ENCODE results near the gene C15orf61. TPM values are rescaled to one million over a fixed set of nuclear protein-coding genes. Genes with fewer than 3 reads are reported as not detected.

Gene C15orf61
- 4.9 TPM for polyA plus RNA-seq
- long read RNA-seq, donor 1, full-length matches to known transcripts, result 10 of 10 reads
- long read RNA-seq, donor 1, partial matches to known transcripts, result 0 of 10 reads
- long read RNA-seq, donor 1, other reads (novel, unspliced or antisense), result 0 of 10 reads
- long read RNA-seq, donor 2, full-length matches to known transcripts, result 22 of 22 reads
- long read RNA-seq, donor 2, partial matches to known transcripts, result 0 of 22 reads
- long read RNA-seq, donor 2, other reads (novel, unspliced or antisense), result 0 of 22 reads
- long read RNA-seq, donor 3, result 0 reads
- long read RNA-seq, donor 4, full-length matches to known transcripts, result 3 of 3 reads
- long read RNA-seq, donor 4, partial matches to known transcripts, result 0 of 3 reads
- long read RNA-seq, donor 4, other reads (novel, unspliced or antisense), result 0 of 3 reads
- long read RNA-seq, donor 5, full-length matches to known transcripts, result 11 of 11 reads
- long read RNA-seq, donor 5, partial matches to known transcripts, result 0 of 11 reads
- long read RNA-seq, donor 5, other reads (novel, unspliced or antisense), result 0 of 11 reads
- long read RNA-seq, donor 6, full-length matches to known transcripts, result 19 of 19 reads
- long read RNA-seq, donor 6, partial matches to known transcripts, result 0 of 19 reads
- long read RNA-seq, donor 6, other reads (novel, unspliced or antisense), result 0 of 19 reads
- long read RNA-seq, donor 7, full-length matches to known transcripts, result 8 of 8 reads
- long read RNA-seq, donor 7, partial matches to known transcripts, result 0 of 8 reads
- long read RNA-seq, donor 7, other reads (novel, unspliced or antisense), result 0 of 8 reads
- long read RNA-seq, donor 8, full-length matches to known transcripts, result 26 of 26 reads
- long read RNA-seq, donor 8, partial matches to known transcripts, result 0 of 26 reads
- long read RNA-seq, donor 8, other reads (novel, unspliced or antisense), result 0 of 26 reads
- long read RNA-seq, donor 9, full-length matches to known transcripts, result 14 of 14 reads
- long read RNA-seq, donor 9, partial matches to known transcripts, result 0 of 14 reads
- long read RNA-seq, donor 9, other reads (novel, unspliced or antisense), result 0 of 14 reads
- long read RNA-seq, donor 10, full-length matches to known transcripts, result 24 of 24 reads
- long read RNA-seq, donor 10, partial matches to known transcripts, result 0 of 24 reads
- long read RNA-seq, donor 10, other reads (novel, unspliced or antisense), result 0 of 24 reads
- long read RNA-seq, donor 11, full-length matches to known transcripts, result 22 of 22 reads
- long read RNA-seq, donor 11, partial matches to known transcripts, result 0 of 22 reads
- long read RNA-seq, donor 11, other reads (novel, unspliced or antisense), result 0 of 22 reads

DNA sequence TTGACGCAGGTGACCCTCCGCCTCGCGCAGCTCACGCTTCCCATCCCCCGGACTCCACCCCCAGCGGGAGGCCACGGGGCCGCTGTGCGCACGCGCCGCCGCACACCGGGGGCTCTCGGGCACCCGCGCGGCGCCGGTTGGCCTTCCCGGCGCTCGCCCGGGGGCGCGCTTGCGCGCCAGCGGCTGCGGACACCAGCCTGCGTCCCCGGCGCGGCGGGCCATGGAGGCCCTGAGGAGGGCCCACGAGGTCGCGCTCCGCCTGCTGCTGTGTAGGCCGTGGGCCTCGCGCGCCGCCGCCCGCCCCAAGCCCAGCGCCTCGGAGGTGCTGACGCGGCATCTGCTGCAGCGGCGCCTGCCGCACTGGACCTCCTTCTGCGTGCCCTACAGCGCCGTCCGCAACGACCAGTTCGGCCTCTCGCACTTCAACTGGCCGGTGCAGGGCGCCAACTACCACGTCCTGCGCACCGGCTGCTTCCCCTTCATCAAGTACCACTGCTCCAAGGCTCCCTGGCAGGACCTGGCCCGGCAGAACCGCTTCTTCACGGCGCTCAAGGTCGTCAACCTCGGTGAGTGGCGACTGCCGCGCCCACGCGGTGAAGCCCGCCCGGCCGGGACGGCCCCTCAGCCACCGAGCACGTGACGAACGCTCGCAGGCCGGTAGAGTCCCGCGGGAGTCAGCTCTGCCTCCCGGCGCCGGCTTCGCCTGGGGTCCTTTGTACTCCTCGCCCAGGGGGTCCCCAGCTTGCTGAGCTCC, at the start of gene C15orf61:
Gene C15orf61, plus strand, starts transcription at position 103 of the 754 bp plus-strand sequence. Its CDS starts 118 bp downstream, at position 221.
- no peaks in the 10 kb centered on the region for H3K36me3 ChIP-seq (ENCODE audit: control insufficient read depth, insufficient read depth, low read length)
- peak; percentile 92 to 96 for DNase-seq
- H3K27me3 ChIP-seq (ENCODE audit: control insufficient read depth, insufficient read depth, low read length), result no peaks in the 10 kb centered on the region
- H3K4me3 ChIP-seq (ENCODE audit: low read length), result peak within 1 kb of the TSS; percentile 93
- peaks cover 3% of the 10 kb centered on the region for H3K4me1 ChIP-seq (ENCODE audit: control insufficient read depth, insufficient read depth, low read length)
- WGBS (ENCODE audit: insufficient coverage, low lambda C conversion rate), result no CpG with 5 or more reads among the region's 94 CpGs
- peak within 1 kb of the TSS; percentile 98 for H3K27ac ChIP-seq (ENCODE audit: low read length)
- no peaks in the 10 kb centered on the region for H3K9me3 ChIP-seq (ENCODE audit: control insufficient read depth, low read depth, low read length)

DNA sequence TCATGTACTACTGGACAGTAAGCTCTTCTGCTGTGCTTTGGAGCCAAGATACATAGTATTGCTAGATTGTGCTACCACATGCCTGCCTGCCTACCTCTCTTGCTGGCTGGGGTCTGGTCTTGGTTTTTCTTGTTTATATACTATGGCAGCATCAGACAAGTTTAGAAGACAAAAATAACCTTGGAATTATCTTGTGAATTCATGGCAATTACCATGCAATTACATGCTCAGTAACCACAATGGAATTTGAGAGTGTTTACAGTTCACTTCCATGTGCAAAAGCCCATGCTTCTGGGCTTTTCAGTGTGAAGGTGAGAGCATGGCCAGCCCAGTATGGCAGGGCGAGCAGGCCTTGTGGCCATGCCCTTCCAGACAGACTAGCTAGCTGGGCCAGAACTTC, 48.0 kb upstream of the C15orf61 start:
- no CpG with 5 or more reads among the region's 1 CpG for WGBS (ENCODE audit: insufficient coverage, low lambda C conversion rate)
- H3K27me3 ChIP-seq (ENCODE audit: control insufficient read depth, insufficient read depth, low read length), result no peaks in the 10 kb centered on the region
- H3K4me1 ChIP-seq (ENCODE audit: control insufficient read depth, insufficient read depth, low read length), result no peaks in the 10 kb centered on the region
- H3K27ac ChIP-seq (ENCODE audit: low read length), result no peak overlapping the region
- no peaks in the 10 kb centered on the region for H3K9me3 ChIP-seq (ENCODE audit: control insufficient read depth, low read depth, low read length)
- H3K36me3 ChIP-seq (ENCODE audit: control insufficient read depth, insufficient read depth, low read length), result no peaks in the 10 kb centered on the region
- DNase-seq, result no peak
- no peak overlapping the region for H3K4me3 ChIP-seq (ENCODE audit: low read length)

DNA sequence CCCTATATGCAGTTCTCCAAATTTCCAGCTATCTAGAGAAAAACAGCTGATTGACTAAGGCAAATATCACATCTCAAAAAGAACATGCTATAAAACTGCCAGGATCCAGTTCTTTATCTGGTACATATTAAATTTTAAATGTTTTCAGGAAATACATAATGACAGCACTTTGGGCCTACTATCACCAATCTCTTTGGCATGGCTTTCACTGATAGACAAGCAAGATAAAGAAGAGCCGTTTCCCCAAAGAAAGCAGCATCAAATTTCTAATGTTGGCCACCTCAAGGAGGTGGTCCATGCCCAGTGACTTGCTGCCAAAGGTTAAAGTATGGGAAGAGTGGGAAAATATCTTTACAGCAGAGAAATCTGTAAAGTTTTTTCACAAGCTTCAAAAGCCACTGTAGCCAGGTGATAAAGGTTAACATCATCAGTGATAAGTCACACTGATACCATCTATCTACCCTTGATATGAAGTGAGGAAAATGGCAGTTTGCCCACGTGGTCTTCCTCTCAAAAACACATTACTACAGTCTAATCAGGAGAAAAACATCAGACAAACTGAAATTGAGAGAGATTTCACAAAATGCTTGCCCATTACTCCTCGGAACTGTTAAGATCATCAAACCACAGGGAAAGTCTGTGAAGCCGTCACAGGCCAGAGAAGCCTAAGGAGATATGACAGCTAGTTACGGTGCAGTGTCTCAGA, 46.4 kb upstream of the C15orf61 start:
- no peak for DNase-seq
- no peak overlapping the region for H3K27ac ChIP-seq (ENCODE audit: low read length)
- H3K4me3 ChIP-seq (ENCODE audit: low read length), result no peak overlapping the region
- H3K4me1 ChIP-seq (ENCODE audit: control insufficient read depth, insufficient read depth, low read length), result no peaks in the 10 kb centered on the region
- H3K27me3 ChIP-seq (ENCODE audit: control insufficient read depth, insufficient read depth, low read length), result no peaks in the 10 kb centered on the region
- WGBS (ENCODE audit: insufficient coverage, low lambda C conversion rate), result 83% methylated on average over 1 of the region's 5 CpGs
- no peaks in the 10 kb centered on the region for H3K9me3 ChIP-seq (ENCODE audit: control insufficient read depth, low read depth, low read length)
- H3K36me3 ChIP-seq (ENCODE audit: control insufficient read depth, insufficient read depth, low read length), result no peaks in the 10 kb centered on the region

DNA sequence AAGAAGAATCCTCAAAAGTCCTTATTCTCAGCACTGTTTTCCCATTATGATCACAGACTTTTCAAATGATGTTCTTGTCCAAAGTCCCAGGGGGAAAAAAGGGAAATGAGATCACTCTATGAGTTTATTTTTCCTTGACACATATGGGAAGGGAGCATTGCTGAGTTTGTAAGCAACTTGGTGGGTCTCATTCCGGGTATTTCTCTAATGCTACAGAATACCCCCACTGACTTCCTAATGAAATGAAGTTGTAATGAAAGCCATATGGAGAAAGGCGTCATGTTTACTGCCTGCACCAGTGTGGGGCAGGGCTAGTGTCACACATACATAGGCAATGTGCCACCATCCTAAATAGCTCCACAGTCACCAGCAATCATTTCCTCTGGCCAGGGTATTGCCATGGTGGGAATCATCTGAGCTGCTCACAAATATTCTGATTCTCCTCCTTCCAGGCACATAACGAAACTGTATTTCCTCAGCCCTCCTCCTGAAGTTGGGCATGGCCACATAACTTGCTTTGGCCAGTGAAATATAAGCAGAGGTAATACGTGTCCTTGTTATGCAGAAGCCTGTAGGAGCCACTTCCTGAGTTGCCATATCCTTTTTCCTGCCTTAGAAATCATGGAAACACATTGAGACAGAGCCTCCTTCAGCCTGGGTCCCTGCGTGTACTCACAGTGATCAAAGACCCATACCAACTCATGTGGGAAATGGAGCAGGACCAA, 41.0 kb upstream of the C15orf61 start:
- no peak overlapping the region for H3K27ac ChIP-seq (ENCODE audit: low read length)
- H3K9me3 ChIP-seq (ENCODE audit: control insufficient read depth, low read depth, low read length), result no peaks in the 10 kb centered on the region
- no peaks in the 10 kb centered on the region for H3K27me3 ChIP-seq (ENCODE audit: control insufficient read depth, insufficient read depth, low read length)
- H3K4me3 ChIP-seq (ENCODE audit: low read length), result no peak overlapping the region
- no peaks in the 10 kb centered on the region for H3K36me3 ChIP-seq (ENCODE audit: control insufficient read depth, insufficient read depth, low read length)
- no peak for DNase-seq
- no peaks in the 10 kb centered on the region for H3K4me1 ChIP-seq (ENCODE audit: control insufficient read depth, insufficient read depth, low read length)
- WGBS (ENCODE audit: insufficient coverage, low lambda C conversion rate), result no CpG with 5 or more reads among the region's 5 CpGs

DNA sequence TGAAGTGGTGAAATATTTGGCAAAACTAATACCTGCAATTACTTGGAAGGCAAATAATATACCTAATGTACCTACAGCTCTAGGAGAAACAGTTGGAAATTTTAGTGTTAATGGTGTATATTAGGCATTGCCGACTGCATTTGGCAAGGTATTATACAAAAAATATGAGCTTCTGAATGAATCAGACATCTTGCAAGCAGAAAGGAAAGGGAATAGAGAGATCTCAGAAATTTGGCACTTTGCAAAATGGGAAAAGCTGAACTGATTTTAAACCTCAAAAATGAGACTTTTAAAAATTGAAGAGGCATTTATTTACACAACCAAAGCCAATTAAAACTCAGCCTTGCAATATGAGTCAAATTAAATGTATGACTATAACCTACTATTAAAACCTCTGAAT, 40.2 kb upstream of the C15orf61 start:
- H3K36me3 ChIP-seq (ENCODE audit: control insufficient read depth, insufficient read depth, low read length), result no peaks in the 10 kb centered on the region
- no peak overlapping the region for H3K4me3 ChIP-seq (ENCODE audit: low read length)
- no peaks in the 10 kb centered on the region for H3K27me3 ChIP-seq (ENCODE audit: control insufficient read depth, insufficient read depth, low read length)
- no peak overlapping the region for H3K27ac ChIP-seq (ENCODE audit: low read length)
- no peaks in the 10 kb centered on the region for H3K9me3 ChIP-seq (ENCODE audit: control insufficient read depth, low read depth, low read length)
- no peak for DNase-seq
- H3K4me1 ChIP-seq (ENCODE audit: control insufficient read depth, insufficient read depth, low read length), result no peaks in the 10 kb centered on the region
- WGBS (ENCODE audit: insufficient coverage, low lambda C conversion rate), result 100% methylated on average over 1 of the region's 1 CpG

DNA sequence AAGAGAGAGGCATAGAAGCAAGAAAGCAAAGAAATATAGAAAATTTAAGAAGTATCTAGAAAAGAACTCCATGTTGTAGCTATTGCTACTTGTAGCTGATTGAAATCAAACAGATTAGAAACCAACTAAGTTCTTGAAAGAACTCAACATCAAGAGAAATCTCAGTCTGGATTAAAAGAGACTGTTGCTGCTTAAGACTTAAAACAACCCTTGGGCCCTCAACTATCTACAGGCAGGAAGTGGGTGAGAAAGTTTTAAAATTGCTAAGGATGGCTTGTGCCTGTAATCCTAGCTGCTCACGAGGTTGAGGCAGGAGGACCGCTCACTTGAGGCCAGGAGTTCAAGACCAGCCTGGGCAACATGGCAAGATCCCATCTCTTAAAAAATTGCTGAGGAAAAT, 39.3 kb upstream of the C15orf61 start:
- Histone ChIP-seq H3K27me3 (ENCODE audit: control insufficient read depth, insufficient read depth, low read length) (no peaks in the 10 kb centered on the region), H3K4me1 (ENCODE audit: control insufficient read depth, insufficient read depth, low read length) (no peaks in the 10 kb centered on the region), H3K27ac (ENCODE audit: low read length) (no peak overlapping the region), H3K4me3 (ENCODE audit: low read length) (no peak overlapping the region), H3K9me3 (ENCODE audit: control insufficient read depth, low read depth, low read length) (no peaks in the 10 kb centered on the region), H3K36me3 (ENCODE audit: control insufficient read depth, insufficient read depth, low read length) (no peaks in the 10 kb centered on the region)
- WGBS (ENCODE audit: insufficient coverage, low lambda C conversion rate), result no CpG with 5 or more reads among the region's 2 CpGs
- no peak for DNase-seq

DNA sequence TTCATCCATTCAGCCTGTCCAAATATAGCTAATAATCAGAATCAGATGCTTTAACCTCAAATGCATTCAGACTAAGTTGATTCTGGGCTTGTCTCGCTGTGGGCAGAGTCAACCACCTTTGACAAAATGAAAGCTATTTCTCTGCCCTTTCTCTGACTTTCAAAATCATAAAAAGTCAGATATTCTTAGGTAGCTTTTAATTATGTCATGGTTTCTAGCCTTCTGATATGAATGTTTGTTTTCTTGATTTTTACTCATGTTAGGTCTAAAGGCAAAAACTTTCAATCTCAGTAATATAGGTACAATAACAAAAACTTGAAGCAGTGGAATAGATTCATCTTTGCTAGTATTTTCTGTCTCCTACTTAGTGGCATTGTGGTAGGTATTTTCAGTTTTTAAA, 25.3 kb upstream of the C15orf61 start:
- H3K4me3 ChIP-seq (ENCODE audit: low read length), result no peak overlapping the region
- no peaks in the 10 kb centered on the region for H3K4me1 ChIP-seq (ENCODE audit: control insufficient read depth, insufficient read depth, low read length)
- 100% methylated on average over 1 of the region's 1 CpG for WGBS (ENCODE audit: insufficient coverage, low lambda C conversion rate)
- H3K9me3 ChIP-seq (ENCODE audit: control insufficient read depth, low read depth, low read length), result no peaks in the 10 kb centered on the region
- H3K27me3 ChIP-seq (ENCODE audit: control insufficient read depth, insufficient read depth, low read length), result no peaks in the 10 kb centered on the region
- no peak for DNase-seq
- no peaks in the 10 kb centered on the region for H3K36me3 ChIP-seq (ENCODE audit: control insufficient read depth, insufficient read depth, low read length)
- no peak overlapping the region for H3K27ac ChIP-seq (ENCODE audit: low read length)

DNA sequence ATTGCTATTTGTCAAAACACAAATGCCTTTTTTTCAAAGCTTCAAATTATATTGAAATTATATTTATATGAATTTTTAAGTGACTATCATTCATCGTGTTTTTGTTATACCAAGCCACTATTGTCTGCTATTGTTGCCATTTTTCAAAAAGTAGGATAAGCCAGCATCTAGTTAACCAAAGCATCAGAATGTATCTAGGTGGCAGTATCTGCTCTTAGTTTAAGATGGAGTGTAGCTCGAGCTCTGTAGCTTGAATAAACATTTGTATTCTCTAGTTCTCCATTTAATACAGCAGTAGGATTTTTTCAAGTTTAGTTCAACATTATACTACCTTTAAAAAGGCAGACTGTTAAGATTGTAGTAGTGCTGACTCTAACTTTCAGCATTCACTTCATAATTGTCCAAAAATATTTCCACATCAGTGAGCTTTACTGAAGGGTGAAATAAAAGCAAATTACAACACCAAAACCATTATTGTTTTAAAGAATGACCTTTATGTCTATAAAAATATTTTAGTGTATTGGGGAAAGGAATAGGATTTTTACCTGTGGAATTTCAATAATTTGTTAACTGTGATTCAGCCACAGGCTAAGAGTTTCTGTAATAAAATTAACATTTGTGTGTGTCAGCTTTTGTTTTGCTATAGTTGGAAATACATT, 19.6 kb upstream of the C15orf61 start:
- DNase-seq, result peak; percentile 14
- H3K4me3 ChIP-seq (ENCODE audit: low read length), result no peak overlapping the region
- no peaks in the 10 kb centered on the region for H3K9me3 ChIP-seq (ENCODE audit: control insufficient read depth, low read depth, low read length)
- no peaks in the 10 kb centered on the region for H3K27me3 ChIP-seq (ENCODE audit: control insufficient read depth, insufficient read depth, low read length)
- no peaks in the 10 kb centered on the region for H3K36me3 ChIP-seq (ENCODE audit: control insufficient read depth, insufficient read depth, low read length)
- no peaks in the 10 kb centered on the region for H3K4me1 ChIP-seq (ENCODE audit: control insufficient read depth, insufficient read depth, low read length)
- H3K27ac ChIP-seq (ENCODE audit: low read length), result no peak overlapping the region
- 73% methylated on average over 1 of the region's 2 CpGs for WGBS (ENCODE audit: insufficient coverage, low lambda C conversion rate)

All from large intestine (tissue), 12 donors.